ENCODE results near the gene PFKFB1.

Gene PFKFB1

GRCh38 chrX:54920610-54921426 lies 73.2 kb downstream of the PFKFB1 start, which contains the start of gene TRO:
Gene TRO (plus strand): TSS chrX:54920824. CDS start chrX:54922247, 1,423 bp downstream.
- Histone ChIP-seq H3K4me2 (ENCODE audit: low read length) (peak within 1 kb of the TSS; percentile 97), H3K9me3 (ENCODE audit: insufficient read depth, low read depth, low read length) (no peaks in the 10 kb centered on the region), H4K8ac (ENCODE audit: low read depth, low read length) (peak within 1 kb of the TSS; percentile 68), H3K23ac (ENCODE audit: low read length) (no peak within 1 kb of the TSS), H3K4me1 (ENCODE audit: control insufficient read depth in 1 of 2, insufficient read depth in 2 of 2, low read length in 2 of 2) (peaks cover 0 to 4% of the 10 kb centered on the region in 2 experiments), H3K9ac (ENCODE audit: low read length) (peak within 1 kb of the TSS; percentile 85), H3K36me3 (ENCODE audit: control insufficient read depth in 1 of 2, insufficient read depth in 2 of 2, low read length in 2 of 2) (peaks cover 18 to 33% of the 10 kb centered on the region in 2 experiments), H2AFZ (ENCODE audit: insufficient read depth, low read length, poor library complexity) (peak within 1 kb of the TSS; percentile 53), H4K91ac (ENCODE audit: low read depth, low read length) (peak within 1 kb of the TSS; percentile 66), H3K27me3 (ENCODE audit: insufficient read depth, low read length) (no peaks in the 10 kb centered on the region), H3K79me1 (ENCODE audit: low read length) (peaks cover 2% of the 10 kb centered on the region), H2AK5ac (ENCODE audit: low read length) (no peak within 1 kb of the TSS), H2BK12ac (ENCODE audit: low read length) (no peak within 1 kb of the TSS), H3K79me2 (ENCODE audit: control insufficient read depth, insufficient read depth, low read length, poor library complexity) (no peaks in the 10 kb centered on the region), H3K4ac (ENCODE audit: low read depth, low read length) (peak within 1 kb of the TSS; percentile 2), H2BK120ac (ENCODE audit: insufficient read depth, low read length, poor library complexity) (no peak within 1 kb of the TSS), H3K4me3 (ENCODE audit: low read depth, low read length) (peak within 1 kb of the TSS; percentile 89), H3K27ac (ENCODE audit: low read depth, low read length) (no peak within 1 kb of the TSS), H2BK5ac (ENCODE audit: low read depth, low read length, poor library complexity) (no peak within 1 kb of the TSS), H4K12ac (ENCODE audit: low read depth, low read length) (no peak within 1 kb of the TSS), H3K14ac (ENCODE audit: low read length) (peak within 1 kb of the TSS; percentile 57), H3K18ac (ENCODE audit: low read length) (peak within 1 kb of the TSS; percentile 14)
- DNase-seq: no peak
- WGBS (ENCODE audit: extremely low coverage, insufficient coverage, insufficient read length): no CpG with 5 or more reads among the region's 29 CpGs

- Histone ChIP-seq H3K27ac (ENCODE audit: low read depth, low read length) (no peak overlapping the region), H3K9ac (ENCODE audit: low read length) (no peak overlapping the region), H2AFZ (ENCODE audit: insufficient read depth, low read length, poor library complexity) (no peak overlapping the region), H2BK120ac (ENCODE audit: insufficient read depth, low read length, poor library complexity) (no peak overlapping the region), H2BK12ac (ENCODE audit: low read length) (no peak overlapping the region), H3K79me2 (ENCODE audit: control insufficient read depth, insufficient read depth, low read length, poor library complexity) (no peaks in the 10 kb centered on the region), H3K4ac (ENCODE audit: low read depth, low read length) (no peak overlapping the region), H2BK5ac (ENCODE audit: low read depth, low read length, poor library complexity) (no peak overlapping the region), H3K4me1 (ENCODE audit: control insufficient read depth in 1 of 2, insufficient read depth in 2 of 2, low read length in 2 of 2) (no peaks in the 10 kb centered on the region), H4K8ac (ENCODE audit: low read depth, low read length) (no peak overlapping the region), H3K18ac (ENCODE audit: low read length) (no peak overlapping the region), H3K4me2 (ENCODE audit: low read length) (no peak overlapping the region), H4K91ac (ENCODE audit: low read depth, low read length) (no peak overlapping the region), H3K4me3 (ENCODE audit: low read depth, low read length) (no peak overlapping the region), H3K36me3 (ENCODE audit: control insufficient read depth in 1 of 2, insufficient read depth in 2 of 2, low read length in 2 of 2) (no peaks in the 10 kb centered on the region), H3K27me3 (ENCODE audit: insufficient read depth, low read length) (no peaks in the 10 kb centered on the region), H3K23ac (ENCODE audit: low read length) (no peak overlapping the region), H3K79me1 (ENCODE audit: low read length) (no peaks in the 10 kb centered on the region), H3K9me3 (ENCODE audit: insufficient read depth, low read depth, low read length) (no peaks in the 10 kb centered on the region), H2AK5ac (ENCODE audit: low read length) (no peak overlapping the region), H3K14ac (ENCODE audit: low read length) (no peak overlapping the region), H4K12ac (ENCODE audit: low read depth, low read length) (no peak overlapping the region)
- no peak for DNase-seq
Observed at GRCh38 chrX:54909941-54910340, 84.0 kb downstream of the PFKFB1 start.

- Histone ChIP-seq H3K14ac (ENCODE audit: low read length) (no peak overlapping the region), H3K79me2 (ENCODE audit: control insufficient read depth, insufficient read depth, low read length, poor library complexity) (no peaks in the 10 kb centered on the region)
- WGBS (ENCODE audit: extremely low coverage, insufficient coverage, insufficient read length): no CpG with 5 or more reads among the region's 1 CpG
Observed at GRCh38 chrX:54894159-54894558, 99.8 kb downstream of the PFKFB1 start.

GRCh38 chrX:54891573-54891972 lies 102.4 kb downstream of the PFKFB1 start:
- no peak overlapping the region for H3K27ac ChIP-seq (ENCODE audit: low read depth, low read length)
- H2AFZ ChIP-seq (ENCODE audit: insufficient read depth, low read length, poor library complexity): no peak overlapping the region
- no peak overlapping the region for H4K91ac ChIP-seq (ENCODE audit: low read depth, low read length)
- H2BK5ac ChIP-seq (ENCODE audit: low read depth, low read length, poor library complexity): no peak overlapping the region
- DNase-seq: peak; percentile 21 to 66
- no peaks in the 10 kb centered on the region for H3K79me1 ChIP-seq (ENCODE audit: low read length)
- H3K36me3 ChIP-seq (ENCODE audit: control insufficient read depth in 1 of 2, insufficient read depth in 2 of 2, low read length in 2 of 2): no peaks in the 10 kb centered on the region
- H2BK12ac ChIP-seq (ENCODE audit: low read length): no peak overlapping the region
- no peak overlapping the region for H3K14ac ChIP-seq (ENCODE audit: low read length)
- H2BK120ac ChIP-seq (ENCODE audit: insufficient read depth, low read length, poor library complexity): no peak overlapping the region
- H4K12ac ChIP-seq (ENCODE audit: low read depth, low read length): no peak overlapping the region
- no CpG with 5 or more reads among the region's 3 CpGs for WGBS (ENCODE audit: extremely low coverage, insufficient coverage, insufficient read length)
- no peaks in the 10 kb centered on the region for H3K79me2 ChIP-seq (ENCODE audit: control insufficient read depth, insufficient read depth, low read length, poor library complexity)
- H3K4me1 ChIP-seq (ENCODE audit: control insufficient read depth in 1 of 2, insufficient read depth in 2 of 2, low read length in 2 of 2): no peaks in the 10 kb centered on the region
- no peak overlapping the region for H3K4ac ChIP-seq (ENCODE audit: low read depth, low read length)
- no peak overlapping the region for H3K9ac ChIP-seq (ENCODE audit: low read length)
- H4K8ac ChIP-seq (ENCODE audit: low read depth, low read length): no peak overlapping the region
- H3K23ac ChIP-seq (ENCODE audit: low read length): no peak overlapping the region
- no peak overlapping the region for H2AK5ac ChIP-seq (ENCODE audit: low read length)
- no peak overlapping the region for H3K4me3 ChIP-seq (ENCODE audit: low read depth, low read length)
- no peaks in the 10 kb centered on the region for H3K9me3 ChIP-seq (ENCODE audit: insufficient read depth, low read depth, low read length)
- no peak overlapping the region for H3K4me2 ChIP-seq (ENCODE audit: low read length)
- no peak overlapping the region for H3K18ac ChIP-seq (ENCODE audit: low read length)
- H3K27me3 ChIP-seq (ENCODE audit: insufficient read depth, low read length): no peaks in the 10 kb centered on the region

More at GRCh38 chrX:54894159-54894558, 99.8 kb downstream of the PFKFB1 start:
- H3K36me3 ChIP-seq (ENCODE audit: control insufficient read depth in 1 of 2, insufficient read depth in 2 of 2, low read length in 2 of 2): no peaks in the 10 kb centered on the region
- H3K27ac ChIP-seq (ENCODE audit: low read depth, low read length): no peak overlapping the region
- H2BK5ac ChIP-seq (ENCODE audit: low read depth, low read length, poor library complexity): no peak overlapping the region
- no peak overlapping the region for H2BK12ac ChIP-seq (ENCODE audit: low read length)
- no peak overlapping the region for H3K9ac ChIP-seq (ENCODE audit: low read length)
- H3K79me1 ChIP-seq (ENCODE audit: low read length): no peaks in the 10 kb centered on the region
- H3K4me3 ChIP-seq (ENCODE audit: low read depth, low read length): no peak overlapping the region
- no peak overlapping the region for H2AFZ ChIP-seq (ENCODE audit: insufficient read depth, low read length, poor library complexity)
- H4K8ac ChIP-seq (ENCODE audit: low read depth, low read length): no peak overlapping the region
- no peak overlapping the region for H3K18ac ChIP-seq (ENCODE audit: low read length)
- no peak overlapping the region for H2BK120ac ChIP-seq (ENCODE audit: insufficient read depth, low read length, poor library complexity)
- no peak overlapping the region for H3K4me2 ChIP-seq (ENCODE audit: low read length)
- H3K27me3 ChIP-seq (ENCODE audit: insufficient read depth, low read length): no peaks in the 10 kb centered on the region
- no peak for DNase-seq
- H2AK5ac ChIP-seq (ENCODE audit: low read length): no peak overlapping the region
- H3K4ac ChIP-seq (ENCODE audit: low read depth, low read length): no peak overlapping the region
- H3K4me1 ChIP-seq (ENCODE audit: control insufficient read depth in 1 of 2, insufficient read depth in 2 of 2, low read length in 2 of 2): no peaks in the 10 kb centered on the region
- H4K12ac ChIP-seq (ENCODE audit: low read depth, low read length): no peak overlapping the region
- H4K91ac ChIP-seq (ENCODE audit: low read depth, low read length): no peak overlapping the region
- no peaks in the 10 kb centered on the region for H3K9me3 ChIP-seq (ENCODE audit: insufficient read depth, low read depth, low read length)
- H3K23ac ChIP-seq (ENCODE audit: low read length): no peak overlapping the region

Data from trophoblast cell (in vitro differentiated cells and primary cell).